WTC11 (cell line): ENCODE results near the gene PAN3. TPM values are rescaled to one million over a fixed set of nuclear protein-coding genes. Genes with fewer than 3 reads are reported as not detected.

Source experiments
- ATAC-seq: fragments of 200-7000 bp; cut with Tn5 transposase; 2 replicates; pipeline ENCODE4 v1.10.0; 2021; ENCODE audit warnings: mild to moderate bottlenecking, moderate library complexity
- CTCF ChIA-PET: fragments of 300-600 bp; sonication (Branson Sonifier 250); formaldehyde crosslinking; loops from one replicate; lab custom pipeline; 2021; ENCODE audit warnings: antibody characterized with exemption; lab: Charles Lee
- POLR2A ChIA-PET: fragments of 350-600 bp; sonication (Branson Sonifier 250); formaldehyde crosslinking; loops from one replicate; lab custom pipeline; 2021; ENCODE audit warnings: antibody characterized with exemption; lab: Charles Lee
- DNase-seq: peaks from one replicate; pipeline ENCODE4 v3.0.0; 2021; ENCODE audit warnings: low spot score
- H3K27ac Mint-ChIP-seq: 2 replicates; pipeline ENCODE4 v1.8.0; 2021; ENCODE audit warnings: mixed read lengths
- H3K27me3 Mint-ChIP-seq: 2 replicates; pipeline ENCODE4 v1.8.0; 2021; ENCODE audit warnings: low read depth, mild to moderate bottlenecking, moderate library complexity, mixed read lengths
- H3K36me3 Mint-ChIP-seq: 2 replicates; pipeline ENCODE4 v1.8.0; 2021; ENCODE audit warnings: mixed read lengths
- H3K4me1 Mint-ChIP-seq: 2 replicates; pipeline ENCODE4 v1.8.0; 2022; ENCODE audit warnings: mixed read lengths
- H3K4me3 Mint-ChIP-seq: 2 replicates; pipeline ENCODE4 v1.8.0; 2021; ENCODE audit warnings: mild to moderate bottlenecking, moderate library complexity, mixed read lengths
- H3K9me3 Mint-ChIP-seq: 2 replicates; pipeline ENCODE4 v1.8.0; 2021; ENCODE audit warnings: mixed read lengths
- AR ChIP-seq: fragments of 250-450 bp; sonication (Bioruptor Pico); IDR thresholded peaks from 2 replicates; pipeline ENCODE4 v1.9.0; 2021; ENCODE audit warnings: mild to moderate bottlenecking
- ATF3 ChIP-seq: sonication (generic); formaldehyde crosslinking; conservative IDR thresholded peaks from 2 replicates; pipeline ENCODE4 v1.8.1; 2022; ENCODE audit warnings: mild to moderate bottlenecking, missing genetic modification reagents
- ATF6 ChIP-seq: sonication (generic); formaldehyde crosslinking; IDR thresholded peaks from 2 replicates; pipeline ENCODE4 v1.8.1; 2023; ENCODE audit warnings: mild to moderate bottlenecking, missing genetic modification reagents
- E2F1 ChIP-seq: sonication (generic); formaldehyde crosslinking; IDR thresholded peaks from 2 replicates; pipeline ENCODE4 v1.8.0; 2022; ENCODE audit warnings: mild to moderate bottlenecking, missing genetic modification reagents
- FOXK1 ChIP-seq: sonication (generic); formaldehyde crosslinking; IDR thresholded peaks from 2 replicates; pipeline ENCODE4 v1.8.0; 2022; ENCODE audit warnings: mild to moderate bottlenecking, moderate library complexity, missing genetic modification reagents
- FOXP1 ChIP-seq: sonication (generic); formaldehyde crosslinking; IDR thresholded peaks from 2 replicates; pipeline ENCODE4 v1.8.0; 2022; ENCODE audit warnings: missing genetic modification reagents, mild to moderate bottlenecking, moderate library complexity, borderline replicate concordance
- IRF2 ChIP-seq: sonication (generic); formaldehyde crosslinking; IDR thresholded peaks from 2 replicates; pipeline ENCODE4 v1.8.0; 2022; ENCODE audit warnings: low read depth, missing genetic modification reagents, borderline replicate concordance
- MAX ChIP-seq: sonication (generic); formaldehyde crosslinking; IDR thresholded peaks from 2 replicates; pipeline ENCODE4 v1.8.0; 2022; ENCODE audit warnings: mild to moderate bottlenecking, missing genetic modification reagents
- PRRX2 ChIP-seq: fragments of 250-450 bp; sonication (Bioruptor Pico); IDR thresholded peaks from 2 replicates; pipeline ENCODE4 v1.8.0; 2021; ENCODE audit warnings: mild to moderate bottlenecking
- SMAD3 ChIP-seq: sonication (generic); formaldehyde crosslinking; IDR thresholded peaks from 2 replicates; pipeline ENCODE4 v1.8.0; 2022; ENCODE audit warnings: missing genetic modification reagents, mild to moderate bottlenecking, borderline replicate concordance
- SP1 ChIP-seq: sonication (generic); formaldehyde crosslinking; conservative IDR thresholded peaks from 2 replicates; pipeline ENCODE4 v1.8.1; 2022; ENCODE audit warnings: missing genetic modification reagents
- TCF7 ChIP-seq: sonication (generic); formaldehyde crosslinking; IDR thresholded peaks from 2 replicates; pipeline ENCODE4 v1.8.0; 2022; ENCODE audit warnings: mild to moderate bottlenecking, low read depth, missing genetic modification reagents, moderate library complexity
- TP53 ChIP-seq: sonication (generic); formaldehyde crosslinking; IDR thresholded peaks from 2 replicates; pipeline ENCODE4 v1.8.1; 2023; ENCODE audit warnings: mild to moderate bottlenecking, missing genetic modification reagents
- USF1 ChIP-seq: sonication (generic); formaldehyde crosslinking; IDR thresholded peaks from 2 replicates; pipeline ENCODE4 v1.8.0; 2022; ENCODE audit warnings: mild to moderate bottlenecking, missing genetic modification reagents
- USF2 ChIP-seq: sonication (generic); formaldehyde crosslinking; IDR thresholded peaks from 2 replicates; pipeline ENCODE4 v1.8.1; 2023; ENCODE audit warnings: mild to moderate bottlenecking, missing genetic modification reagents, moderate library complexity
- ZBTB43 ChIP-seq: sonication (generic); formaldehyde crosslinking; IDR thresholded peaks from 2 replicates; pipeline ENCODE4 v1.8.1; 2023; ENCODE audit warnings: mild to moderate bottlenecking, missing genetic modification reagents
- ZNF138 ChIP-seq: sonication (generic); formaldehyde crosslinking; conservative IDR thresholded peaks from 2 replicates; pipeline ENCODE4 v1.8.1; 2022; ENCODE audit warnings: mild to moderate bottlenecking, moderate library complexity, missing genetic modification reagents
- ZNF317 ChIP-seq: sonication (generic); formaldehyde crosslinking; IDR thresholded peaks from 2 replicates; pipeline ENCODE4 v1.8.1; 2023; ENCODE audit warnings: low read depth, mild to moderate bottlenecking, moderate library complexity, missing genetic modification reagents, borderline replicate concordance
- total RNA-seq: library from RNA; stranded (reverse); gene quantifications from 3 replicates; pipeline ENCODE4 v1.2.3, GENCODE V29; 2021

PAN3 gene
- total RNA-seq, 1 experiment from 2014 or later, result 37.8 TPM

GRCh38 chr13:28099396-28100149 lies 38.8 kb upstream of the PAN3 start:
- Mint-ChIP-seq H3K36me3 (no peaks in the 10 kb centered on the region), H3K27ac (no peak overlapping the region), H3K4me1 (peaks cover 9% of the 10 kb centered on the region), H3K27me3 (peaks cover 85% of the 10 kb centered on the region), H3K9me3 (no peaks in the 10 kb centered on the region)
- DNase-seq (no peak), ATAC-seq (no peak)
- CTCF ChIA-PET, result interaction anchor here (0.5 to 0.6 kb wide), 3 partner anchors 39 to 676 kb away, joined by 3 to 4 read pairs (median 3); no protein-coding TSS in a partner anchor
- TF ChIP-seq ATF6 (CRISPR knock-in tag), result no peak
- no peak for TF ChIP-seq AR (CRISPR knock-in tag)
- no peak for TF ChIP-seq SMAD3 (CRISPR knock-in tag)
- TF ChIP-seq, all 79 proteins: peak for 0
- H3K4me3 Mint-ChIP-seq, result peak overlapping the region; percentile 67
- POLR2A ChIA-PET, result no interaction called here

- Mint-ChIP-seq H3K27ac (no peak within 1 kb of the TSS), H3K36me3 (no peaks in the 10 kb centered on the region), H3K4me3 (peak within 1 kb of the TSS; percentile 67), H3K4me1 (peaks cover 9% of the 10 kb centered on the region), H3K9me3 (no peaks in the 10 kb centered on the region), H3K27me3 (peaks cover 80% of the 10 kb centered on the region)
- CTCF ChIA-PET, result interaction anchor here (0.5 to 0.6 kb wide), 2 partner anchors 638 to 676 kb away, joined by 3 read pairs; no protein-coding TSS in a partner anchor
- ATAC-seq, result peak; percentile 88
- peak; percentile 73 for DNase-seq
- POLR2A ChIA-PET, result no interaction called here
- no peak for TF ChIP-seq ZNF138 (CRISPR knock-in tag)
- peak; percentile 90 for TF ChIP-seq MAX (CRISPR knock-in tag)
- TF ChIP-seq IRF2 (CRISPR knock-in tag), result no peak
- no peak for TF ChIP-seq ATF3
- TF ChIP-seq ZBTB43 (CRISPR knock-in tag), result peak; percentile 79; the same call in 1 of the 2 replicates
- peak; percentile 48; the same call in 1 of the 2 replicates for TF ChIP-seq FOXK1
- peak; percentile 95 for TF ChIP-seq FOXP1 (CRISPR knock-in tag)
- no peak for TF ChIP-seq PRRX2 (CRISPR knock-in tag)
- TF ChIP-seq SP1, result peak; percentile 56
- peak; percentile 73 for TF ChIP-seq USF2 (CRISPR knock-in tag)
- no peak for TF ChIP-seq USF1 (CRISPR knock-in tag)
- TF ChIP-seq E2F1 (CRISPR knock-in tag), result peak; percentile 40; the same call in 1 of the 2 replicates
- 0 out of 2 replicates have a peak, but pooled peaks have one; percentile 68 for TF ChIP-seq TP53 (CRISPR knock-in tag)
- TF ChIP-seq ZNF317 (CRISPR knock-in tag), result peak; percentile 63; the same call in 1 of the 2 replicates
- peak; percentile 83; the same call in 1 of the 2 replicates for TF ChIP-seq TCF7 (CRISPR knock-in tag)
Observed at GRCh38 chr13:28100150-28101121, 37.9 kb upstream of the PAN3 start, which contains the start of gene FLT3. Gene FLT3, minus strand, starts transcription at chr13:28100576. Its CDS starts 66 bp downstream, at chr13:28100510.
